Suprapubic skin (tissue), 4 donors: ENCODE results near the gene CTSL.

ENCODE experiments used
- CTCF ChIP-seq, 2 donors: fragments of 200-600 bp in 1 of 2; fragments of 450-650 bp in 1 of 2; sonication (generic) in 1 of 2; IDR thresholded peaks; one replicate each; pipeline ENCODE4 v1.5.1; 2016 to 2019; ENCODE audit warnings: antibody characterized with exemption in 2 of 2, mild to moderate bottlenecking in 1 of 2, moderate library complexity in 1 of 2
- EP300 ChIP-seq: sonication (generic); formaldehyde crosslinking; IDR thresholded peaks from one replicate; pipeline ENCODE4 v1.6.1; 2017; ENCODE audit warnings: antibody characterized with exemption
- POLR2A ChIP-seq, 2 donors: fragments of 450-650 bp; IDR thresholded peaks; one replicate each; pipeline ENCODE4 v1.6.1; 2017; ENCODE audit warnings: antibody characterized with exemption in 2 of 2, mild to moderate bottlenecking in 2 of 2, moderate library complexity in 2 of 2
- POLR2AphosphoS5 ChIP-seq, 3 donors: sonication (generic); formaldehyde crosslinking; IDR thresholded peaks; one replicate each; pipeline ENCODE4 v1.6.1; 2017; ENCODE audit warnings: antibody characterized with exemption in 3 of 3

GRCh38 chr9:87685871-87686519, 39.9 kb upstream of the CTSL start:
- TF ChIP-seq CTCF (IDR thresholded peaks at IDR 0.05) (no peak), POLR2AphosphoS5 (IDR thresholded peaks at IDR 0.05) (no peak), EP300 (no peak), POLR2A (IDR thresholded peaks at IDR 0.05) (no peak)
